Heart right ventricle (tissue), 16 donors: ENCODE data around the gene UNKL. TPM values are rescaled to one million over a fixed set of nuclear protein-coding genes. Genes with fewer than 3 reads are reported as not detected.

Experiments
- ATAC-seq, 8 donors: fragments of 200-7000 bp; cut with Tn5 transposase; one replicate each; pipeline ENCODE4 v1.9.1; 2020; ENCODE audit warnings: mild to moderate bottlenecking in 8 of 8, moderate library complexity in 8 of 8, moderate number of reproducible peaks in 1 of 8
- DNase-seq, 2 donors: peaks; one replicate each; pipeline ENCODE4 v3.0.0-alpha.2; 2020
- H3K27ac ChIP-seq, 10 donors: fragments of 200-600 bp; sonication (generic) in 2 of 10; one replicate each; pipeline versions ENCODE4 v1.5.0 to v1.8.0; 2020 to 2022; ENCODE audit warnings: mild to moderate bottlenecking in 3 of 10
- H3K27me3 ChIP-seq, 7 donors: fragments of 200-600 bp; one replicate each; pipeline ENCODE4 v1.8.0; 2021 to 2022; ENCODE audit warnings: mild to moderate bottlenecking in 2 of 7
- H3K36me3 ChIP-seq, 9 donors: fragments of 200-600 bp; sonication (generic) in 1 of 9; one replicate each; pipeline versions ENCODE4 v1.5.0 to v1.8.0; 2020 to 2022; ENCODE audit warnings: mild to moderate bottlenecking in 2 of 9
- H3K4me1 ChIP-seq, 9 donors: fragments of 200-600 bp; sonication (generic) in 1 of 9; one replicate each; pipeline versions ENCODE4 v1.5.0 to v1.8.0; 2020 to 2022; ENCODE audit warnings: mild to moderate bottlenecking in 4 of 9
- H3K4me3 ChIP-seq, 10 donors: fragments of 200-600 bp; sonication (generic) in 2 of 10; one replicate each; pipeline versions ENCODE4 v1.5.0 to v1.8.0; 2020 to 2022; ENCODE audit warnings: mild to moderate bottlenecking in 7 of 10, moderate library complexity in 2 of 10
- H3K9me3 ChIP-seq, 11 donors: fragments of 200-600 bp in 10 of 11; sonication (generic) in 2 of 11; one replicate each; pipeline versions ENCODE4 v1.5.0 to v1.8.0; 2013 to 2022; ENCODE audit warnings: mild to moderate bottlenecking in 2 of 11, control low read depth in 1 of 11, moderate library complexity in 1 of 11
- CTCF ChIP-seq, 9 donors: fragments of 200-600 bp; sonication (generic) in 2 of 9; IDR thresholded peaks; one replicate each; pipeline versions ENCODE4 v1.5.0 to v1.8.0; 2021 to 2022; ENCODE audit warnings: antibody characterized with exemption in 9 of 9, mild to moderate bottlenecking in 5 of 9, moderate library complexity in 1 of 9
- WGBS, 2 donors: extraction: QIAGEN DNeasy Blood & Tissue Kit; methylation state at CpG; one replicate each; pipeline ENCODE4 v1.1.7; 2013; ENCODE audit warnings: inconsistent platforms in 1 of 2; 5-methylcytosine and 5-hydroxymethylcytosine counted together
- intact Hi-C, 10 donors: fragments of 100-400 bp; cut with DNase I; formaldehyde crosslinking; loops; one replicate each; pipeline versions ENCODE4 v1.11.1 to v1.14.2; 2022
- polyA plus RNA-seq, 2 donors: library from polyadenylated mRNA; stranded (reverse); fragments of 200-250 nt; gene quantifications; one replicate each; pipeline ENCODE4 v1.2.3, GENCODE V29; 2013
- total RNA-seq, 10 donors: library from RNA; stranded (reverse); fragmentation: NEBNext Ultra II Directional in 3 of 10; extraction: Animal tissue kit (Norgen Biotek cat#: 25700) in 3 of 10; gene quantifications; one replicate each; pipeline versions ENCODE4 v1.2.1 to v1.2.4, GENCODE V29; 2021 to 2023
- donor health status: Arrhythmogenic right ventricular cardiomyopathy.
- donor health status: ischemic (EF 13 %, LVEDD 7.1; RV severe dilation, severe dysfunction).
- donor health status: healthy with polysubstance abuse.
- donor health status: DM: no; HTN: yes; CAD: no.
- donor health status: DM: no; HTN: no; CAD: no.
- donor health status: ischemic (EF 25% LVEDD 6.9; RV normal size, moderate dysfunction).
- donor health status: ischemic (EF 25% LVEDD 5.7; RV mildly dilated, moderate dysfunction).
- donor health status: healthy.
- donor health status: DM: yes; HTN: yes; CAD: no.
- donor health status: Ischemic cardiomyopathy.
- donor health status: ischemic (EF 35%, LVEDD 5.7; RV mildly dilated, moderate dysfunction).
- donor health status: nonischemic (EF 11% LVEDD 7.7; RV severe dilation, severe dysfunction).
- donor health status: DM: yes; HTN: yes; CAD: no.
- donor health status: PGD.
- donor health status: ischemic (EF 29% LVEDD 5.4; RV normal size, mild dysfunction).
- donor health status: nonischemic (EF 23%, LVEDD 6.1; RV moderate dilation, normal function).

UNKL gene
- total and polyA plus RNA-seq, 12 donors, result 3.3 to 20.4 (median 11.4) TPM

- TF ChIP-seq CTCF (IDR thresholded peaks at IDR 0.05), result peak; percentile 38 to 79 (median 63)
- intact Hi-C loops, result loop anchor here in 2 of 10 donors (5.0 to 10.0 kb wide), 2 partner anchors 61 to 102 kb away; partner anchors contain the start of gene CLCN7 (in 1 of the 2)
- Histone ChIP-seq H3K4me1 (peaks cover 0 to 38% (median 13%) of the 10 kb centered on the region in 9 donors), H3K9me3 (no peaks in the 10 kb centered on the region), H3K27me3 (no peaks in the 10 kb centered on the region), H3K36me3 (peaks cover 0 to 43% (median 3%) of the 10 kb centered on the region in 9 donors), H3K27ac (peak overlapping the region; percentile 75 to 93 (median 86)), H3K4me3 (peak overlapping the region; percentile 51 to 99 (median 92))
- WGBS, 2 donors, result 3 to 4% methylated on average over 80 to 84 of the region's 85 CpGs
- peak in 1 of 2 donors; percentile 69 for DNase-seq
- peak; percentile 16 to 54 (median 33) for ATAC-seq
These were observed 596 bp downstream of the UNKL start for GRCh38 chr16:1413684-1414531.

- DNase-seq, result no peak
- Histone ChIP-seq H3K4me3 (no peak overlapping the region), H3K27ac (no peak overlapping the region), H3K36me3 (peaks cover 0 to 37% (median 3%) of the 10 kb centered on the region in 9 donors), H3K9me3 (no peaks in the 10 kb centered on the region), H3K27me3 (no peaks in the 10 kb centered on the region), H3K4me1 (peaks cover 0 to 40% (median 21%) of the 10 kb centered on the region in 9 donors)
- WGBS, 2 donors, result 85 to 87% methylated on average over 2 of the region's 2 CpGs
- TF ChIP-seq CTCF (IDR thresholded peaks at IDR 0.05), result no peak
- intact Hi-C loops, result loop anchor here in 2 of 10 donors (5.0 to 10.0 kb wide), 2 partner anchors 62 to 101 kb away; partner anchors contain the start of gene CLCN7 (in 1 of the 2)
- no peak for ATAC-seq
These were observed 1.7 kb downstream of the UNKL start for GRCh38 chr16:1412847-1413246.

GRCh38 chr16:1408171-1408837 lies 6.2 kb downstream of the UNKL start:
- Histone ChIP-seq H3K4me1 (peaks cover 0 to 36% (median 24%) of the 10 kb centered on the region in 9 donors), H3K27me3 (no peaks in the 10 kb centered on the region), H3K4me3 (peak overlapping the region; percentile 16 to 65 (median 56)), H3K9me3 (no peaks in the 10 kb centered on the region), H3K27ac (peak overlapping the region in 9 of 10 donors; percentile 12 to 71 (median 55)), H3K36me3 (peaks cover 0 to 73% (median 3%) of the 10 kb centered on the region in 9 donors)
- intact Hi-C loops, result loop anchor here in 2 of 10 donors (10.0 kb wide), 2 partner anchors 64 to 94 kb away; no protein-coding TSS in a partner anchor
- WGBS, 2 donors, result 2 to 4% methylated on average over 36 to 42 of the region's 42 CpGs
- TF ChIP-seq CTCF (IDR thresholded peaks at IDR 0.05), result no peak
- ATAC-seq, result peak; percentile 92 to 98 (median 97)
- DNase-seq, result peak; percentile 96 to 97

- Histone ChIP-seq H3K4me3 (peak overlapping the region in 9 of 10 donors; percentile 24 to 65 (median 57)), H3K4me1 (peaks cover 0 to 30% (median 20%) of the 10 kb centered on the region in 9 donors), H3K27me3 (no peaks in the 10 kb centered on the region), H3K36me3 (peaks cover 0 to 75% (median 4%) of the 10 kb centered on the region in 9 donors), H3K27ac (peak overlapping the region in 7 of 10 donors; percentile 26 to 68 (median 54)), H3K9me3 (no peaks in the 10 kb centered on the region)
- ATAC-seq (peak; percentile 12 to 51 (median 24)), DNase-seq (no peak)
- intact Hi-C loops, result loop anchor here in 2 of 10 donors (10.0 kb wide), 2 partner anchors 63 to 93 kb away; no protein-coding TSS in a partner anchor
- 25 to 27% methylated on average over 11 of the region's 11 CpGs for WGBS, 2 donors
- no peak for TF ChIP-seq CTCF (IDR thresholded peaks at IDR 0.05)
These were observed 6.8 kb downstream of the UNKL start for GRCh38 chr16:1407753-1408152.
